GM12878 (cell line): ENCODE data around the gene VSTM4. TPM values are rescaled to one million over a fixed set of nuclear protein-coding genes. Genes with fewer than 3 reads are reported as not detected.

Experiments
- ATAC-seq: fragments of 200-7000 bp; cut with Tn5 transposase; 3 replicates; pipeline ENCODE4 v1.9.1; 2020; ENCODE audit warnings: mild to moderate bottlenecking, moderate library complexity
- BruUV-seq: library from RNA; stranded (reverse); fragments of 400-500 nt; replicated peaks from 2 replicates; lab custom pipeline; 2021; lab: Mats Ljungman, UMichigan
- CTCF ChIA-PET: fragments of 300-600 bp; sonication (Branson Sonifier 250); formaldehyde crosslinking; extraction: SDS; loops from one replicate; lab custom pipeline; 2021; ENCODE audit warnings: inconsistent platforms; lab: Yijun Ruan, JAX
- POLR2A ChIA-PET: fragments of 350-600 bp; formaldehyde crosslinking; extraction: SDS; loops from one replicate; lab custom pipeline; 2021; ENCODE audit warnings: inconsistent platforms; lab: Charles Lee
- RAD21 ChIA-PET: fragments of 300-600 bp; sonication (Branson Sonifier 250); formaldehyde crosslinking; loops from one replicate; lab custom pipeline; 2023; ENCODE audit warnings: antibody characterized with exemption; ENCODE audit not compliant: unreplicated experiment; lab: Charles Lee
- SMC1A ChIA-PET: fragments of 300-600 bp; sonication (Branson Sonifier 250); formaldehyde crosslinking; loops from one replicate; lab custom pipeline; 2023; ENCODE audit not compliant: unreplicated experiment, uncharacterized antibody; lab: Charles Lee
- DNase-seq: peaks from one replicate; pipeline ENCODE4 v3.0.0-alpha.2; 2011; ENCODE audit warnings: low read depth, low spot score
- FAIRE-seq: peaks from 3 replicates; lab custom pipeline; 2011; peaks lifted over from hg19 to GRCh38; lab: Jason Lieb, UNC
- H2AFZ ChIP-seq: 2 replicates; pipeline ENCODE4 v1.6.0; 2011; ENCODE audit warnings: low read depth, low read length, control low read depth; ENCODE audit not compliant: control insufficient read depth
- H3K27ac ChIP-seq: 2 replicates; pipeline ENCODE4 v1.5.1; 2011; ENCODE audit warnings: control low read depth; ENCODE audit not compliant: control insufficient read depth, insufficient read depth
- H3K27me3 ChIP-seq, 2 experiments: replicated peaks in 1 of 2; 2 replicates each; pipeline versions ENCODE4 v1.6.0 to v1.6.1; 2011; ENCODE audit warnings: low read length in 1 of 2; ENCODE audit not compliant: control insufficient read depth in 2 of 2, insufficient read depth in 2 of 2
- H3K36me3 ChIP-seq, 2 experiments: 2 replicates each; pipeline ENCODE4 v1.5.1; 2011; ENCODE audit warnings: low read length in 1 of 2; ENCODE audit not compliant: control insufficient read depth in 2 of 2, insufficient read depth in 2 of 2
- H3K4me1 ChIP-seq: 2 replicates; pipeline ENCODE4 v1.6.1; 2011; ENCODE audit warnings: mild to moderate bottlenecking, low read length, moderate library complexity, mixed read lengths; ENCODE audit not compliant: control insufficient read depth, insufficient read depth
- H3K4me2 ChIP-seq: 2 replicates; pipeline ENCODE4 v1.6.0; 2011; ENCODE audit warnings: control low read depth; ENCODE audit not compliant: control insufficient read depth, insufficient read depth
- H3K4me3 ChIP-seq: fragments of 200-600 bp; sonication (generic); 2 replicates; pipeline ENCODE4 v1.5.1; 2016
- H3K79me2 ChIP-seq: 2 replicates; pipeline ENCODE4 v1.6.0; 2011; ENCODE audit warnings: low read length; ENCODE audit not compliant: control insufficient read depth, insufficient read depth
- H3K9ac ChIP-seq: 2 replicates; pipeline ENCODE4 v1.8.0; 2011; ENCODE audit warnings: low read length, control low read depth, mixed read lengths; ENCODE audit not compliant: control insufficient read depth, insufficient read depth
- H3K9me3 ChIP-seq: replicated peaks from 3 replicates; pipeline ENCODE4 v1.5.1; 2011; ENCODE audit warnings: mild to moderate bottlenecking, low read length; ENCODE audit not compliant: control insufficient read depth, insufficient read depth
- H4K20me1 ChIP-seq: 2 replicates; pipeline ENCODE4 v1.6.0; 2011; ENCODE audit not compliant: control insufficient read depth, insufficient read depth
- ASH2L ChIP-seq: fragments of 300-600, 200-600 bp; sonication (generic); IDR thresholded peaks from 2 replicates; pipeline ENCODE4 v1.6.1; 2017; ENCODE audit warnings: low read depth, mild to moderate bottlenecking, borderline replicate concordance
- GABPA ChIP-seq: IDR thresholded peaks from 2 replicates; pipeline ENCODE4 v1.6.1; 2014; ENCODE audit warnings: antibody characterized with exemption, low read depth, mild to moderate bottlenecking, inconsistent platforms
- JUND ChIP-seq: IDR thresholded peaks from 2 replicates; pipeline ENCODE4 v1.6.1; 2012; ENCODE audit warnings: low read depth, mild to moderate bottlenecking, low read length, improper control_type of control experiment, moderate library complexity
- MTA3 ChIP-seq: IDR thresholded peaks from 2 replicates; pipeline ENCODE4 v1.6.1; 2012; ENCODE audit warnings: low read length, inconsistent platforms, borderline replicate concordance
- PAX8 ChIP-seq: fragments of 450-650 bp; IDR thresholded peaks from 2 replicates; pipeline ENCODE4 v1.6.1; 2017; ENCODE audit warnings: mild to moderate bottlenecking, moderate library complexity
- SMC3 ChIP-seq: IDR thresholded peaks from 2 replicates; pipeline ENCODE4 v1.6.1; 2011; ENCODE audit warnings: low read length, improper control_type of control experiment, borderline replicate concordance
- TCF12 ChIP-seq: IDR thresholded peaks from 2 replicates; pipeline ENCODE4 v1.6.1; 2011; ENCODE audit warnings: low read depth, mild to moderate bottlenecking, low read length
- ZSCAN29 ChIP-seq: fragments of 450-650 bp; IDR thresholded peaks from 2 replicates; pipeline ENCODE4 v1.6.1; 2017; ENCODE audit warnings: mild to moderate bottlenecking, moderate library complexity
- WGBS: methylation state at CpG from one replicate; pipeline ENCODE4 v1.1.6; 2016; ENCODE audit warnings: low lambda C conversion rate; ENCODE audit not compliant: insufficient replicate concordance, insufficient coverage; ENCODE audit errors: missing lambda C conversion rate; 5-methylcytosine and 5-hydroxymethylcytosine counted together
- in situ Hi-C: fragments of 300-500 bp; cut with MboI; formaldehyde crosslinking; loops from 9 replicates; pipeline ENCODE4 v1.14.3; 2018; ENCODE audit warnings: mixed read lengths
- intact Hi-C: fragments of 100-400 bp; cut with micrococcal nuclease; formaldehyde crosslinking; loops from one replicate; pipeline ENCODE4 v1.14.2; 2022; ENCODE audit not compliant: unreplicated experiment
- polyA plus RNA-seq, 11 experiments: library from polyadenylated mRNA; depleted of rRNA in 4 of 11; unstranded in 6 of 11; stranded (reverse) in 5 of 11; fragments of >200 nt; fragmentation: Nextera tagmentation in 4 of 11; fragmentation: Illumina TruSeq in 1 of 11; extraction: Ambion mirVana in 4 of 11; extraction: Trizol in 1 of 11; gene quantifications; 1 replicate in 1 of 11; 2 replicates in 10 of 11; pipeline versions ENCODE4 v1.2.1 to v1.2.3, GENCODE V29; 2011 to 2016; ENCODE audit warnings: inconsistent platforms in 2 of 11, missing spikeins in 2 of 11, low read depth in 1 of 11
- total RNA-seq, 4 experiments: library from RNA; depleted of rRNA in 3 of 4; stranded (reverse); fragments of >200 nt in 3 of 4; fragmentation: Illumina TruSeq in 1 of 4; extraction: Trizol in 1 of 4; gene quantifications; 2 replicates each; pipeline versions ENCODE4 v1.2.1 to v1.2.3, GENCODE V29; 2013 to 2021
- TF ChIP-seq, protein P1 (sequence below): IDR thresholded peaks from 2 replicates; pipeline ENCODE4 v1.6.1; 2012; ENCODE audit warnings: low read depth, low read length, improper control_type of control experiment
- TF ChIP-seq, protein P2 (sequence below): IDR thresholded peaks from 2 replicates; pipeline ENCODE4 v1.6.1; 2011; ENCODE audit warnings: low read depth, mild to moderate bottlenecking, low read length, moderate library complexity, borderline replicate concordance; ENCODE audit errors: extremely low read depth

Gene VSTM4
- total and polyA plus RNA-seq, 10 of the 15 experiments (the other 5 are each of a cell fraction or from before 2014, with no cell fraction given): 0.01 to 0.14 (median 0.02) TPM; not detected in 7

DNA sequence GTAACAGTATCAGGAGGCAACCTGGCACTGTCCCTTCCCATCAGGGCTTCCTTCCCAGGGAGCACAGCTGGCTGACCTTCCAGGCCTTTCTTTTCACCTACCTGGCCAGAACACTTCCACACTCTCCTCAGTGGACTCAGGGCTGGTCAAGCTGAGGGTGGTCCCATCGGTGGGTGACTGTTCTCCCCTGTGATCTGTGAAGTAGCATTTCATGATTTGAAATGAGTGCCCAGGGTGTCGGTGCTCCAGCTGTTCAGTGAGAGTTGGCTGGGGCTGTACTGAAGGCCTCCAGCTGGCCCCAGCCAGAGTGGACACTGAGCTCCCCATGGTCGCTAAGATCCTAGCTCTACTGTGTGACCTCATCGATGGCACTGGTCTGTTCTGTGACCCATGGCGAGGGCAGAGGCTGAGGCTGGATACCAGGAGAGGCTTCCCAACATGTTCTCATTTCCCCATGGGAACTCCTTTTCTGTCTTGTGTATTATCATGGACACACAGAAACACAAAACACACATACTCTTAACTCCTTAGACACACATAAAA is 18.5 kb upstream of the VSTM4 start, which contains the start of gene FAM170B:
Gene FAM170B, minus strand, starts transcription at position 316 of the 543 bp plus-strand sequence. Its CDS starts 103 bp downstream, at position 213.
- DNase-seq: no peak
- Histone ChIP-seq H3K9ac (no peak within 1 kb of the TSS), H3K79me2 (no peaks in the 10 kb centered on the region), H3K27me3 (no peaks in the 10 kb centered on the region), H4K20me1 (no peaks in the 10 kb centered on the region), H3K4me3 (no peak within 1 kb of the TSS), H3K9me3 (no peaks in the 10 kb centered on the region), H3K36me3 (no peaks in the 10 kb centered on the region), H3K27ac (no peak within 1 kb of the TSS), H2AFZ (no peak within 1 kb of the TSS), H3K4me2 (no peak within 1 kb of the TSS), H3K4me1 (no peaks in the 10 kb centered on the region)
- ChIA-PET RAD21 (interaction anchor here (2.5 kb wide), 1 partner anchor 39 kb away, joined by 8 read pairs; no protein-coding TSS in a partner anchor), POLR2A (no interaction called here), SMC1A (no interaction called here), CTCF (interaction anchor here (1.9 kb wide), 1 partner anchor 45 kb away, joined by 5 read pairs; no protein-coding TSS in a partner anchor)
- intact Hi-C loops (no loop called here), in situ Hi-C loops (no loop called here)
- no peak for ATAC-seq
- no TSS peak for BruUV-seq
- TF ChIP-seq, protein P1, sequence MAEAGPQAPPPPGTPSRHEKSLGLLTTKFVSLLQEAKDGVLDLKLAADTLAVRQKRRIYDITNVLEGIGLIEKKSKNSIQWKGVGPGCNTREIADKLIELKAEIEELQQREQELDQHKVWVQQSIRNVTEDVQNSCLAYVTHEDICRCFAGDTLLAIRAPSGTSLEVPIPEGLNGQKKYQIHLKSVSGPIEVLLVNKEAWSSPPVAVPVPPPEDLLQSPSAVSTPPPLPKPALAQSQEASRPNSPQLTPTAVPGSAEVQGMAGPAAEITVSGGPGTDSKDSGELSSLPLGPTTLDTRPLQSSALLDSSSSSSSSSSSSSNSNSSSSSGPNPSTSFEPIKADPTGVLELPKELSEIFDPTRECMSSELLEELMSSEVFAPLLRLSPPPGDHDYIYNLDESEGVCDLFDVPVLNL: no peak
- no peak for FAIRE-seq
- 25% methylated on average over 5 of the region's 5 CpGs for WGBS

DNA sequence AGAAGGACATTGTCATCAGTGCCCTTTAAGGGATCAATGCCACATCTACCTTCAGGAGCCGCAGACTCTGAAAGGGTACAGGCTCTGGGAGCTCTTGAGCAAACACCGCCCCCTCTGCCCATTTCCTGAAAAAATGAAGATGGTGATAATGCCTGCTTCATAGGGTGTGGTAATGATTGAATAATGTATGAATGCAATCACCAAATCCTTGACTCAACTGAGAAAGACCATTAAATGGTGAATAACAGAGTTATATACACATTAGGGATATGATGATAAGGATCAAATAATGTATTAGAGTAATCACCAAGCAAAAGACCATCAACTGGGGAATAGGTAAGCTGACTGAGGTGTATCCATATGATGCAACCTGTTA is 17.0 kb upstream of the VSTM4 start:
- H3K9ac ChIP-seq: no peak overlapping the region
- DNase-seq: no peak
- no peaks in the 10 kb centered on the region for H3K4me1 ChIP-seq
- no peak for TF ChIP-seq ZSCAN29
- TF ChIP-seq MTA3: no peak
- no peak for TF ChIP-seq ASH2L
- TF ChIP-seq PAX8: no peak
- TF ChIP-seq, protein P2, sequence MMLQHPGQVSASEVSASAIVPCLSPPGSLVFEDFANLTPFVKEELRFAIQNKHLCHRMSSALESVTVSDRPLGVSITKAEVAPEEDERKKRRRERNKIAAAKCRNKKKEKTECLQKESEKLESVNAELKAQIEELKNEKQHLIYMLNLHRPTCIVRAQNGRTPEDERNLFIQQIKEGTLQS: no peak
- no peak for TF ChIP-seq JUND
- no peak for TF ChIP-seq TCF12
- no peak for TF ChIP-seq SMC3
- no peak for TF ChIP-seq GABPA
- SMC1A ChIA-PET: no interaction called here
- no peak for FAIRE-seq
- no TSS peak for BruUV-seq
- no peak overlapping the region for H3K4me3 ChIP-seq
- no peaks in the 10 kb centered on the region for H3K36me3 ChIP-seq
- no peaks in the 10 kb centered on the region for H3K79me2 ChIP-seq
- no peak overlapping the region for H3K27ac ChIP-seq
- RAD21 ChIA-PET: no interaction called here
- no peaks in the 10 kb centered on the region for H4K20me1 ChIP-seq
- POLR2A ChIA-PET: no interaction called here
- no peaks in the 10 kb centered on the region for H3K27me3 ChIP-seq
- H3K9me3 ChIP-seq: no peaks in the 10 kb centered on the region
- intact Hi-C loops (no loop called here), in situ Hi-C loops (no loop called here)
- no peak overlapping the region for H2AFZ ChIP-seq
- no peak for ATAC-seq
- CTCF ChIA-PET: interaction anchor here (1.2 kb wide), 1 partner anchor 9 kb away, joined by 4 read pairs; no protein-coding TSS in a partner anchor
- no peak overlapping the region for H3K4me2 ChIP-seq
- 60% methylated on average over 2 of the region's 2 CpGs for WGBS
